Activated CD4-positive, alpha-beta T cell treated with anti-CD3 and anti-CD28 coated beads for 1 hour (primary cell): ENCODE data around the gene NFATC2.

Source experiments
- DNase-seq: peaks from one replicate; pipeline ENCODE4 v3.0.0-alpha.2; 2020

Gene NFATC2

GRCh38 chr20:51386586-51386985, 155.9 kb downstream of the NFATC2 start:
- no peak for DNase-seq

GRCh38 chr20:51385646-51386530, 156.6 kb downstream of the NFATC2 start:
- DNase-seq = no peak

- no peak for DNase-seq
Observed at GRCh38 chr20:51384875-51385274, 157.6 kb downstream of the NFATC2 start.

GRCh38 chr20:51383891-51384510, 158.5 kb downstream of the NFATC2 start:
- DNase-seq = no peak

- no peak for DNase-seq
Observed at GRCh38 chr20:51382986-51383821, 159.3 kb downstream of the NFATC2 start.

- no peak for DNase-seq
Observed at GRCh38 chr20:51382111-51382985, 160.2 kb downstream of the NFATC2 start.

GRCh38 chr20:51381557-51381956, 161.0 kb downstream of the NFATC2 start:
- no peak for DNase-seq

- no peak for DNase-seq
Observed at GRCh38 chr20:51380401-51381385, 161.8 kb downstream of the NFATC2 start.

- DNase-seq = no peak
Observed at GRCh38 chr20:51379601-51380341, 162.7 kb downstream of the NFATC2 start.

- no peak for DNase-seq
Observed at GRCh38 chr20:51378171-51378928, 164.2 kb downstream of the NFATC2 start.

GRCh38 chr20:51377132-51377531, 165.4 kb downstream of the NFATC2 start:
- no peak for DNase-seq

GRCh38 chr20:51376111-51376510, 166.4 kb downstream of the NFATC2 start:
- no peak for DNase-seq

GRCh38 chr20:51375561-51375960, 167.0 kb downstream of the NFATC2 start:
- DNase-seq = no peak

GRCh38 chr20:51374961-51375360, 167.6 kb downstream of the NFATC2 start:
- no peak for DNase-seq

- DNase-seq = no peak
Observed at GRCh38 chr20:51374456-51374830, 168.1 kb downstream of the NFATC2 start.

- DNase-seq = no peak
Observed at GRCh38 chr20:51373713-51374455, 168.6 kb downstream of the NFATC2 start.

- no peak for DNase-seq
Observed at GRCh38 chr20:51372966-51373365, 169.6 kb downstream of the NFATC2 start.

GRCh38 chr20:51372176-51372803, 170.2 kb downstream of the NFATC2 start:
- peak; percentile 44 for DNase-seq
